Measurements from ENCODE around the gene SLC12A1.

The SLC12A1 gene

GRCh38 chr15:48244921-48245320 is 38.8 kb downstream of the SLC12A1 start:
- peak; percentile 3 for DNase-seq

- no peak for DNase-seq
These were observed 42.3 kb downstream of the SLC12A1 start for GRCh38 chr15:48248414-48248813.

DNA sequence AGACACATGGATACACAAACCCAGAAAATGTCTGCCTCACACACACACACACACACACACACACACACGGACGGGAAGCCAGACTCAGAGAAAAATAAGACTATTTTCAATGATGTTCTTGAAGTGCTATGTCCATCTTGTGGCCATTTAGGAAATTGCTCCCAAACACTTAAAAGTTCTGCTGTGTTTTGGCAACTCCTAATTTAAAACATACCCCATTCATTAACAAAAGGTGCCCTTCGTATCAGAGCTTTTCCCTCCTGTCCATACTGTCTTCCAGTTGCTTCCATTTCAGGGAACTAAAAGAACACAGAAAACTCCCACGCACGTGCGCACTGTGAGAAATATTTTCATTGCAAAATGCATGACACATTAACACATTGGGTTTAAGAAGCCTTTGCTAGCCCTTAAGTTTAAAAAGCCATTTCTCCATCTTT is 44.6 kb downstream of the SLC12A1 start:
- peak; percentile 77 for DNase-seq

- no peak for DNase-seq
These were observed 47.1 kb downstream of the SLC12A1 start for GRCh38 chr15:48253172-48253571.

DNA sequence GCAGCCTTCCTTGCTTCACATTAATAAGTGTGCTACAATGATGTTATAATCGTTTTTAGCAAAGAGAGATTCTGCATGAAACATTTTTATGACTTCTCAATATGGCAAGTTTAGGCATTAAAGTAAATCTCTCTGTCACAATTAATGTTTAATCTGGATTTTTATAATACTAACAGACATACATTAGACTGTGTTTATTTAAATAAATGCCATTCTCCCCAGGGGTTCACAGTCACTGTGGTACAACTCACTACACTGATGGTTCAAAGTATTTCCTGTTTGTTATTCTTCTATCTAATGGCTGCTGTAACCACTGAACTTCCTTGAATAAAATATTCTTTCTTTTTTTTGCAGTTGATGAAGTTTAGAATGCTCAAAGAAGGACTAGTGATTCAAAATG is 59.0 kb downstream of the SLC12A1 start:
- DNase-seq = no peak

DNA sequence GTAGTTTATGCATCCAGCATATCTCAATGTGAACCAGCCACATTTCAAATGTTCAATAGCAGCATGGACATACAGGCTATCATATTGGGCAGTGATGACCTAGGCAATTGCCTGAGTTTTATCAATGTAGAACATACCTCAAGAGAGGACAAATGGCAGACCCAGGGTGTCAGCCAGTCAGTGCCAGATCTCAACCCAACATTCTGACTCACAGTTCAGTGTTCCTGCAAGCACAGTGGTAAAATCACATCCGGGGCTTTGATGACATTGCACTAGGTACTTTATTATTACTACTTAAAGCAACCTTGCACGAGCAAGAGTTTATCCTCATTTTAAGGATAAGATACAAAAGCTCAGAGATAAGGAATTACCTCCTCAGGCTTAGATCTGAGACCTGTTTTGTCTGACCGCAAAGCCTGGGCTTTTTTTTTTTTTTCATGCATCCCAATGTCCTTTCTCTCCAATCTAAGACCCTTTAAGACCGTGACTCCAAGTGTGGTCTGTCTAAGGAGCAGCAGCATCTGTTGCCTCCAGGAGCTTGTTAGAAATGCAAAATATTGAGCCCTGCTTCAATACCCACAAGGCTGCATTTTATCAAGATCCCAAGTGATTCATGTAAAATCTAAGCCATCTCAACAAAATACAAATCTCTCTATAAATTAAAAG is 60.1 kb downstream of the SLC12A1 start:
- DNase-seq = peak; percentile 38

GRCh38 chr15:48267766-48268165 is 61.7 kb downstream of the SLC12A1 start:
- DNase-seq = no peak

GRCh38 chr15:48273049-48273448 is 66.9 kb downstream of the SLC12A1 start:
- DNase-seq = no peak

DNA sequence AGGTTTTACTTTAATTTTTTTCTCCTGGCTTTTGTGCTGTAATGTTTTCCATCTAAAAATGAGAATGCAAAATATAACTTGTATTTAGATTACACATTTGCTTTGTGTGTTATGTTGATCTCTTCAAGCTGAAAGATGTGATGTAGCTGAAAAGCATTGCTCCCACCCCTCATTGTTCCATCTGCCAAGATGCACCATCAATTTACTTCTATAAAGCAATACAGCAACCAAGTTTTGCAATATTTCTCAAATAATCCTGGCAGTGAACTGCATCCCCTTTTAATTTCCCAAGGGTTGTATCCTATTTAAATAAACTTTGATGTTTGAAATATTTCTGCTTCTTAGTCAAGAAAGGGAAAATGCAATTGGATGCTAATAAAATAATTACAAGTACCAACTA is 72.6 kb downstream of the SLC12A1 start:
- DNase-seq = no peak

- no peak for DNase-seq
These were observed 73.5 kb downstream of the SLC12A1 start for GRCh38 chr15:48279608-48280007.

- DNase-seq = no peak
These were observed 75.6 kb downstream of the SLC12A1 start for GRCh38 chr15:48281674-48282073.

GRCh38 chr15:48282216-48282615 is 76.1 kb downstream of the SLC12A1 start:
- no peak for DNase-seq

DNA sequence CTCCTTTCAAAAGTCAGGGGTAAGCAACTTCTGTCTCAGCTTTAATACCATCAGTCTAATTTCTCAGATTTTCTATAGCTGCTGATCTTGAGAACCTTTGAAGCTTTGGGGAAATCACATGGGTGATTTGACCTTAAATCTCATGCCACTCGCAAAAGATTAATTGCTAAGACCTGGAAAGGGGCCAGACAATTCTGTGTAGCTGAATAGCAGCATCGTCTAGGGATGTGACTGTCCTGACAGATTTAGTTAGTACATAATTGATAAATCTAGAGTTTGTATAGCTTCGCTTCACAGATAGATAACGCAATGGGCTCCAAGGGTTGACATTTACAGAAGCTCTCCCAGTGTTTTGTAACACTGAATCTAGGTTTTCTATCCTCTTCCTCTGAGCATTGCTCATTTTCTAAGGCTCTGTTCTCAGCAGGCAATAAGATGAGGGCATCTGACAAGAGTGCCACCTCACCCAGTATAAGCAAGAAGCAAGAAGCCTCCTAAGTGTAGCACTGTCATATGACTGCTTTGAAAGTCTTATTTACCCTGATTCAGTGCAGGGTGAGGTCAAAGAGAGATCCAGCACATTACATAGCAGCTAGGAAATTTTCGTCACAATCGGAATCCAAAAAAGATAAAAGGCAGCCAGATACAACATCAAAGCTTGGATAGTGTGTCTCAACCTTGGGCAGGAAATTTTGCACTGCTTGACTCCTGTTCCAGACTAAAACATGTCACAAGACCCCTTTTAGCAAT is 77.5 kb downstream of the SLC12A1 start:
- no peak for DNase-seq

- DNase-seq = peak; percentile 88
These were observed 79.5 kb downstream of the SLC12A1 start for GRCh38 chr15:48285329-48286214.

- no peak for DNase-seq
These were observed 83.5 kb downstream of the SLC12A1 start for GRCh38 chr15:48289628-48290027.

DNA sequence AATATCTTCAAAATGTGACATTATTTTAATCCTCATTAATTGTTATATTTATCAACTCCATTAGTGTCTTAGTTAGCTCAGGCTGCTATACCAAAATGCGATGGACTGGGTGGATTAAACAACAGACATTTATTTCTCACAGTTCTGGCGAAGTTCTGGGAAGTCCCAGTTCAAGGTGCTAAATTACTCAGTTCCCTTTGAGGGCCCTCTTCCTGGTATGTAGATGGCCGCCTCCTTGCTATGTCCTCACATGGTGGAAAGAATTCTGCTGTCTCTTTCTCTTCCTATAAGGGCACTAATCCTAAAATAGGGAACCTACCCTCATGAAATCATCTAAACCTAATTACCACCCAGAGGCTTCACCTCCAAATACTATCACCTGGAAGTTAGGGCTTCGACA is 86.4 kb downstream of the SLC12A1 start:
- DNase-seq = no peak

DNA sequence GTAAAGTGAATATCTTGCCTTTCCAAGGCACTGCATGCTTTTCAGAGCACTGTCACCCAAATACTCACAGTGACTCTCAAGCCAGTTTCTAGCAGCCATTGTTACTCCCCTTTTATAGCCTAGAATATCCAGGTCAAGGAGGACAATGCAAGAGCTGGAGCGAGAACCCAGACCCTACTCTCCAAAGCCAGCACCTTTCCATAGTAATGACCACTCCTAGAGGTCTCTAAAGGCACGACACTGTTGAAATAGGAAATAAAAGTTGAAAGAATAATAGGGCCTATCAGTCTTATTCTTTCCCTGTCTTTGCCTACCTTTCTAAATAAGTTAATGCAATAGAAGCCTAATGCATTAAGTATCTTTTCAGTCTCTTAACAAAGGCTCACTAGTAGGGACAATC is 91.6 kb downstream of the SLC12A1 start:
- DNase-seq = no peak

GRCh38 chr15:48298914-48299313 is 92.8 kb downstream of the SLC12A1 start:
- no peak for DNase-seq

DNA sequence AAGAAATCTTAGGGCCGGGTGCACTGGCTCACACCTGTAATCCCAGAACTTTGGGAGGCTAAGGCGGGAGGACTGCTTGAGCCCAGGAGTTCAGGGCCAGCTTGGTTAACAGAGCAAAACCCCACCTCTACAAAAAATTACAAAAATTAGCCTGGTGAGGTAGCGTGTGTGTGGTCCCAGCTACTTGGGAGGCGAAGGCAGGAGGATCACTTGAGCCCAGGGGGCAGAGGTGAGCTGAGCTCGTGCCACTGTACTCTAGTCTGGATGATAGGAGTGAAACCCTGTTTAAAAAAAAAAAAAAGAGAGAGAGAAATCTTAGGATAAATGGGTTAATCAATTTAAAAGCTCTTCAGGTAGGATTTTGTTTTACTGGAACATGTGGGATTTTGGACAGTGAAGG is 93.9 kb downstream of the SLC12A1 start:
- DNase-seq = no peak

DNA sequence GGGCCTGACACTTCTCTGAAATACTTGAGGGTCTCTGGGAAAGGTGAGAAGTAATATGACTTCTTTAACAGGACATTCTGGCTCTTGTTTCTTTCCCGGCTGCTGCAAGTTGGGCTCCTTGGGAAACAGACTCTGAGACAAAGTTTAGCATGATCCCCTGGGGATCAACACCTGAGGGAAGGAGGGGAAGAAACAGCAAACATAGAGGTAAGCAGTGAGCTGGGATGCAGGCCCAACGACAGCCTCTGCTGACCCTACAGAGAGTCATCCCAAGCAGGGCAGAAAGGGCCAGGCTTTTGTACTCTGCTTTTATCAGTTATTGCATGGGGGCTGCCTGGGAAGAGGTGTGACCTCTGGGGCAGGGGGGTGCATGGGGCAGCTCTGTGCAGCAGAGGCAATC is 98.3 kb downstream of the SLC12A1 start:
- DNase-seq = no peak

GRCh38 chr15:48306639-48307038 is 100.5 kb downstream of the SLC12A1 start:
- DNase-seq = no peak

DNA sequence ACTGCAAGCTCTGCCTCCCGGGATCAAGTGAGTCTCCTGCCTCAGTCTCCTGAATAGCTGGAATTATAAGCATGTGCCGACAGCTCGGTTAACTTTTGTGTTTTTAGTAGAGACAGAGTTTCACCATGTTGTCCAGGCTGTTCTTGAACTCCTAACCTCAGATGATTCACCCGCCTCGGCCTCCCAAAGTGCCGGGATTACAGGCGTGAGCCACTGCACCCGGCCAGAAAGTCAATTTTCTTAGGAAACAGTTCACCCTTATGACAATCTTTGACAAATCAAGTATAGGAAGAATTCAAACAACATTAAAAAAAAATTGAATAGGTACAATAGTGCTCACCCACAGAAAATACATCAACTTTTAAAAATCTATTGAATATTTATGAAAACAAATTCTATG is 101.5 kb downstream of the SLC12A1 start:
- DNase-seq = no peak

- no peak for DNase-seq
These were observed 103.6 kb downstream of the SLC12A1 start for GRCh38 chr15:48309740-48310139.

DNA sequence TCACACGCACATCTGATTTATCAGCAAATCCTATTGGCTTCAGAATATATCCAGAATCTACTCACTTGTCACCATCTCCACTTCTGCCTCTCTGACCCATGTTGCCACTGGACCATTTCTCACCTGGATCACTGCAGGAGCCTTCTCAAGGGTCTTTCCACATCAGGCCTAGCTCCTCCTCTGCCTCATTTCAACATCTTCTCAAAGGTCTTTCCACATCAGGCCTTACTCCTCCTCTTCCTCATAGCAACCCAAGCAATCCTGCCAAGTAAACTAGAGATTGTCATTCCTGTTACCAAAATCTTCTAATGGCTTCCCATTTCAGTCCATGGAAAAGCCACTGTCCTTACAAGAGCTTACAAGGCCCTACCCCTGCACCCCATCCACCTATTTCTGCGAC is 107.1 kb downstream of the SLC12A1 start:
- no peak for DNase-seq

Measured in OCI-M1 (cell line).